ENCODE measurements around the gene IPP. TPM values are rescaled to one million over a fixed set of nuclear protein-coding genes. Genes with fewer than 3 reads are reported as not detected.

IPP gene
- total RNA-seq, 4 donors from 2014 or later = 12.8 to 36.4 (median 15.8) TPM

DNA sequence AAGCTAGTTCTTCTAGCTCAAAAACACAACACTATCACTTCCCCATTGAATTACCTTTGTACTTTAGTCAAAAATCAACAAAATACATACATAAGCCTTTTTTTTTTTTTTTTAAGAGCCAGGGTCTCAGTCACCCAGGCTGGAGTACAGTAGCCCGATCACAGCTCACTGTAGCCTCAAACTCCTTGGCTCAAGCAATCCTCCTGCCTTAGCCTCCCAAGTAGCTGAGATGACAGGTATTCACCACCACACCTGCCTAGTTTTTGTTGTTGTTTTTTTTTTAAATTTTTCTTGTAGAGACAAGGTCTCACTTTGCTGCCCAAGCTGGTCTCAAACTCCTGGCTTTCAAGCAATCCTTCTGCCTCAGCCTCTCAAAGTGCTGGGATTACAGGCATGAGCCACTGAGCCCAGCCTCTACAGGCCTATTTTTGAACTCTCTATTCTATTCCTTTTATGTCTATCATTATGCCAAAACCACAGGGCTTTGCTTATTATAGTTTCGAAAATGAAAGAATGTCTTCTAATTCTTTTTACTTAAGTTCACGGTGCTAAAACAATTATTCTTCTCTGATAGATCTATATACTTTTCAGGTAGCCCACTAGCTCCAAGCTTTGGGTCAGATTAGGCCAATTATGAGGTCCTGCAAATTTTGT lies 93.8 kb downstream of the IPP start:
- 78 to 95% methylated on average over 3 of the region's 3 CpGs for WGBS, 2 donors (ENCODE audit: low coverage in 1 of 2)
- Histone ChIP-seq H3K9me3 (no peaks in the 10 kb centered on the region), H3K36me3 (peaks cover 0 to 85% (median 39%) of the 10 kb centered on the region in 4 donors), H3K4me1 (peaks cover 0 to 47% (median 16%) of the 10 kb centered on the region in 4 donors), H3K27ac (no peak overlapping the region), H3K4me3 (no peak overlapping the region), H3K27me3 (no peaks in the 10 kb centered on the region)
- intact Hi-C loops (cut with DNase I; ENCODE audit: low total_unique reads) (no loop called here), in situ Hi-C loops (cut with MboI; ENCODE audit: low pct_ligation_motif_present in 1 of 4, low pct_unique_long_range_greater_than_20kb in 1 of 4, low sequenced_read_pairs in 3 of 4) (no loop called here)
- TF ChIP-seq EP300 (IDR thresholded peaks at IDR 0.05; ENCODE audit: low read depth) (no peak), POLR2A (IDR thresholded peaks at IDR 0.05) (no peak), POLR2AphosphoS5 (IDR thresholded peaks at IDR 0.05) (no peak)
- TF ChIP-seq, protein P1, sequence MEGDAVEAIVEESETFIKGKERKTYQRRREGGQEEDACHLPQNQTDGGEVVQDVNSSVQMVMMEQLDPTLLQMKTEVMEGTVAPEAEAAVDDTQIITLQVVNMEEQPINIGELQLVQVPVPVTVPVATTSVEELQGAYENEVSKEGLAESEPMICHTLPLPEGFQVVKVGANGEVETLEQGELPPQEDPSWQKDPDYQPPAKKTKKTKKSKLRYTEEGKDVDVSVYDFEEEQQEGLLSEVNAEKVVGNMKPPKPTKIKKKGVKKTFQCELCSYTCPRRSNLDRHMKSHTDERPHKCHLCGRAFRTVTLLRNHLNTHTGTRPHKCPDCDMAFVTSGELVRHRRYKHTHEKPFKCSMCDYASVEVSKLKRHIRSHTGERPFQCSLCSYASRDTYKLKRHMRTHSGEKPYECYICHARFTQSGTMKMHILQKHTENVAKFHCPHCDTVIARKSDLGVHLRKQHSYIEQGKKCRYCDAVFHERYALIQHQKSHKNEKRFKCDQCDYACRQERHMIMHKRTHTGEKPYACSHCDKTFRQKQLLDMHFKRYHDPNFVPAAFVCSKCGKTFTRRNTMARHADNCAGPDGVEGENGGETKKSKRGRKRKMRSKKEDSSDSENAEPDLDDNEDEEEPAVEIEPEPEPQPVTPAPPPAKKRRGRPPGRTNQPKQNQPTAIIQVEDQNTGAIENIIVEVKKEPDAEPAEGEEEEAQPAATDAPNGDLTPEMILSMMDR (IDR thresholded peaks at IDR 0.05) = no peak
- no peak for DNase-seq

DNA sequence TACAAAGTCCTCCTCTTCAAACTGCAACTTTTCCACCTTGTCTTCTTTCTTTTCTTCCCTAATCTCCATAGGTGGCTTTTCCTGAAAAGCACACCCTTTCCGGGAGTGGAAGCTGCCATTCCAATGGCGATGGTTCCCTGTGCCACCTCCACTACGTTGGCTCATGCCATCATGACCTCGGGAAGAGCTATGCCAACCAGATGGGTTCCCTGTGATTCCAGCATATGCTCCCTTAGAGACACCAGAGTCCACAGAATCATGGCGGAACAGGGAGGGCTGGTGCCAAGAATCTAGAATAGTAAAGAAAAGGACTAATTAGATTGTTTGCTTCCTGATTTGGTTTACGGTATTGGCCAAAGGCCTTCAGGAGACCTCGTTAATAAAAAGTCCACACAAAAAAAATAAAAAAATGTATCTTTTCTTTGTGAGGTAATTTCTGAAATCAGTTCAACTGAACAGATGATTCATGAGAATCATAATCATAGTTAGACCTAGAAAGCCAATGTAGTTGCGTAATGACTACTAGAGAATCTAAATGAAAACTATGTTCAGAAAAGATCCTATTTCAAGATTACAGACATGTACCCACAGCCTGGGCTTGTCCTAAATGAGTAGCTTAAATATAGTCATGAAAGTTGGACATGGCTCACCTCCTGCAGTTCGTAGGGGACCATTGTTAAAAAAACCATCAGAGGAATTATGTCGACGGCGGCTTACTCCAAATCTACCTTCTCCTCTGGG lies 95.7 kb downstream of the IPP start:
- in situ Hi-C loops (cut with MboI; ENCODE audit: low pct_ligation_motif_present in 1 of 4, low pct_unique_long_range_greater_than_20kb in 1 of 4, low sequenced_read_pairs in 3 of 4) = no loop called here
- no peak for DNase-seq
- no peaks in the 10 kb centered on the region for H3K9me3 ChIP-seq
- TF ChIP-seq, protein P1 (IDR thresholded peaks at IDR 0.05) = no peak
- no peak for TF ChIP-seq POLR2AphosphoS5 (IDR thresholded peaks at IDR 0.05)
- no peak for TF ChIP-seq EP300 (IDR thresholded peaks at IDR 0.05; ENCODE audit: low read depth)
- TF ChIP-seq POLR2A (IDR thresholded peaks at IDR 0.05) = no peak
- H3K4me1 ChIP-seq = peaks cover 0 to 42% (median 16%) of the 10 kb centered on the region in 4 donors
- H3K27me3 ChIP-seq = no peaks in the 10 kb centered on the region
- intact Hi-C loops (cut with DNase I; ENCODE audit: low total_unique reads) = no loop called here
- peaks cover 0 to 89% (median 42%) of the 10 kb centered on the region in 4 donors for H3K36me3 ChIP-seq
- no peak overlapping the region for H3K27ac ChIP-seq
- no peak overlapping the region for H3K4me3 ChIP-seq
- WGBS, 2 donors (ENCODE audit: low coverage in 1 of 2) = 86 to 93% methylated on average over 10 to 12 of the region's 12 CpGs

Other genes with a start within 250 kb of the IPP start
- 100 to 1,000 TPM; 120 to 291 (median 189) TPM for gene PRDX1, start 228.8 kb downstream of the IPP start, total RNA-seq
- gene AKR1A1, start 199.8 kb downstream of the IPP start, total RNA-seq = 100 to 1,000 TPM in 3 of 4 donors, 10 to 100 TPM in 1; 86.5 to 158 (median 128) TPM
- gene NASP, start 166.6 kb downstream of the IPP start, total RNA-seq = 10 to 100 TPM; 34.4 to 62.2 (median 37.5) TPM
- gene CCDC17, start 126.6 kb downstream of the IPP start, total RNA-seq = 10 to 100 TPM in 2 of 4 donors, 1 to 10 TPM in 2; 9.0 to 21.3 (median 10.0) TPM
- 100 to 1,000 TPM; 162 to 284 (median 222) TPM for gene GPBP1L1, start 64.1 kb downstream of the IPP start, total RNA-seq
- gene TMEM69, start 62.5 kb downstream of the IPP start, total RNA-seq = 10 to 100 TPM in 3 of 4 donors, 1 to 10 TPM in 1; 6.4 to 47.2 (median 28.0) TPM
- 100 to 1,000 TPM; 160 to 313 (median 161) TPM for gene MAST2, start 53.0 kb upstream of the IPP start, total RNA-seq